Sciatic nerve (tissue), 2 donors: Measurements from ENCODE around the gene UCP3. TPM values are rescaled to one million over a fixed set of nuclear protein-coding genes. Genes with fewer than 3 reads are reported as not detected.

ENCODE experiments used
- ATAC-seq: fragments of 200-7000 bp; cut with Tn5 transposase; one replicate; pipeline ENCODE4 v1.9.1; 2020; ENCODE audit warnings: mild to moderate bottlenecking, moderate library complexity
- DNase-seq: peaks from one replicate; pipeline ENCODE4 v3.0.0-alpha.2; 2020; ENCODE audit warnings: low spot score
- intact Hi-C: fragments of 100-400 bp; cut with DNase I; formaldehyde crosslinking; loops from one replicate; pipeline ENCODE4 v1.14.2; 2022
- total RNA-seq: library from RNA; stranded (reverse); fragmentation: NEBNext Ultra II Directional; extraction: Animal tissue kit (Norgen Biotek cat#: 25700); gene quantifications from one replicate; pipeline ENCODE4 v1.2.1, GENCODE V29; 2021
- donor health status: DM: no; HTN: no; CAD: no.
- donor health status: DM: no; HTN: no; CAD: no.

UCP3 gene
- total RNA-seq, 1 donor from 2014 or later: 2.6 TPM

DNA sequence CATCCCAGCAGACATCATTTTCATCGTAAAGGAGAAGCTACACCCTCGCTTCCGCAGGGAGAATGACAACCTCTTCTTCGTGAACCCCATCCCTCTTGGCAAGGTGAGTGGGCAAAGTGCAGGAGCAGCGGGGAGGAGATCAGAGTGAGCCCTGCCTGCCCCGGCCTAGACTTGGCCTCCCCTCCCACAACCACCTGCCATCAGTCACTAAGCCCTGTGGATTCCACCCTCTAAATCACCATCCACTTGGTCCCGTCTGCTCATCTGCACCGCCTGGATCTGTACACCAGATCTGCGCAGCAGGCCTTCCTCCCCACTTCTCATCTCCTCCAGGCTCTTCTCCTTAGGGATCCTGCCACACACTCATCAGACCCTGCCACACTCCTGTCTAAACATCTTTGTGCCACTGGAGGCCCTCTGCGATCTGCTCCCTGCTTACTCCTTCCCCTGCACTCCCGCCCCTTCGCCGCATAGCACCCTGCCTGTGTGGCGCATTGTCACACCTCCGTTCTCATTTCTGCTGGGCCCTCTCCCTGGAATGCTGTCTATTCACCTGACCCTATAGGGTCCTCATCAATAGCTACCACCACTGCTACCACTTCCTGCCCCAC lies 40.4 kb downstream of the UCP3 start:
- intact Hi-C loops: loop anchor here (10.0 kb wide), 1 partner anchor 46 kb away; no protein-coding TSS in a partner anchor
- ATAC-seq (no peak), DNase-seq (no peak)

DNA sequence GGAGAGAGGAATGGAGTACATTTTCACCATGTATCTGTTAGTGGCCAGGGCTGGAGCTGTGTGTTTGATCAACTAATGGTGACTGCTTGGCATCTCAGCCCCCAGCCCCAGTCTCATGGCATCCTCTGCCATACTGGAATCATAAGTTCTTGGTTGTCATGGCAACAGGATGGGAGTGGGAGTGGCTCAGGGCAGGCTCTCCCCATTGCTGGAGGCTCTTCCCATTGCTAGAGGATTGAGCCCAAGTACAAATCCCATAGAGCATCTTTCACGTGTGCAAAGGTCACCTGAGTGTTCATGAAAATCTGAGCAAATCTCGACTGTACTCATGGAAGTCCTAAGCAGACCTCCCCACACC lies 43.1 kb downstream of the UCP3 start:
- intact Hi-C loops: loop anchor here (10.0 kb wide), 1 partner anchor 49 kb away; no protein-coding TSS in a partner anchor
- no peak for ATAC-seq
- no peak for DNase-seq

DNA sequence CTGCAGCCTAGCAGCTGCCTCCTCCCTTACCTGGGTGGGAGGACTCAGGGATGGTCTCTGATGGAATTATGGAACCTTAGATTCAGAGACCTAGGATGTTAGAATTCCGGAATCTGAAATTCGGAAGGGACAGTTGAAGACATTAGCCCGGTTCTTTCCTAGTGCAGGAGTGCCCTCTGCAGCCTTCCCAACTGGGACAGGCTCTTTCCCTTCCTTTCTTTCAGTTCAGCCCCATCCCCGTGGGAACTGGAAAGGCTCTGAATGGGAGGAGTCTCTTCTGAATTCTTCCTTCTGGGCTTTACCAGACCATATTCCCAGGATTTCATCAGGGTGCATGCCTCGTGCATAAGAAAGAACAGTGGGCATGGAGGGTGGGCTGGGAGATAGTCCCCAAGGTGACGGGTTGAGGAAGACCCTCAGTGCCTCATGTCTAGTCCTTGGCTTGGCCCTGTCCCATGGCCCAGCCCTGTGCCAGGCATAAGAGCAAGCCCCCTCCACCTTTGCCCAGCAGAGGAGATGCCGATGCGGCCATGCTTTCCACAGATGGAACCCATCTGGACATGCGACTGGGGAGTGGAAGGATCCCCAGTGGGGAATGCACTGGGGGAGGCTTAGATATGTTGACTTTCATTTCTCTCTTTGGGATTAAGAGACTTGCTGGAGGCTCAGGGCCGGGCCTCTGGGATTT lies 43.7 kb downstream of the UCP3 start:
- DNase-seq (peak; percentile 48), ATAC-seq (no peak)
- intact Hi-C loops: loop anchor here (10.0 kb wide), 1 partner anchor 50 kb away; no protein-coding TSS in a partner anchor

DNA sequence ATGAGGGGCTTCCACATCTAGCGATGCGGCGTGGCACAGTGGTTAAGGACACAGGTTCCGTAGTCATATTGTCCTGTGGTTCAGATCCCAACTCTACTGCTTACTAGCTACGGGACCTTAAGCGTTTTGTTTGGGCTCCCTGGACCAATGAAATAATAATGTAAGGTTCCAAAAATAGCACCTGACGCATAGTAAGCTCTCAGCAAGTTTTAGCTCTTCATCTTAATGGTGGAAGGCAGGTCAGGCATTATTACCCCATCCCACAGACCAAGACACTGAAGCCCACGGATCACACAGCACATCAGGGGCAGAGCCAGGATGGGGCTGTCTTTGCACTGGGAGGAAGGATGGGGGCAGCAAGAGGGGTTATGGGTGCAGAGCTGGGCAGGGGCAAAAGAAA lies 45.0 kb downstream of the UCP3 start:
- ATAC-seq (peak; percentile 7), DNase-seq (peak; percentile 5)
- intact Hi-C loops: loop anchor here (10.0 kb wide), 1 partner anchor 51 kb away; no protein-coding TSS in a partner anchor

DNA sequence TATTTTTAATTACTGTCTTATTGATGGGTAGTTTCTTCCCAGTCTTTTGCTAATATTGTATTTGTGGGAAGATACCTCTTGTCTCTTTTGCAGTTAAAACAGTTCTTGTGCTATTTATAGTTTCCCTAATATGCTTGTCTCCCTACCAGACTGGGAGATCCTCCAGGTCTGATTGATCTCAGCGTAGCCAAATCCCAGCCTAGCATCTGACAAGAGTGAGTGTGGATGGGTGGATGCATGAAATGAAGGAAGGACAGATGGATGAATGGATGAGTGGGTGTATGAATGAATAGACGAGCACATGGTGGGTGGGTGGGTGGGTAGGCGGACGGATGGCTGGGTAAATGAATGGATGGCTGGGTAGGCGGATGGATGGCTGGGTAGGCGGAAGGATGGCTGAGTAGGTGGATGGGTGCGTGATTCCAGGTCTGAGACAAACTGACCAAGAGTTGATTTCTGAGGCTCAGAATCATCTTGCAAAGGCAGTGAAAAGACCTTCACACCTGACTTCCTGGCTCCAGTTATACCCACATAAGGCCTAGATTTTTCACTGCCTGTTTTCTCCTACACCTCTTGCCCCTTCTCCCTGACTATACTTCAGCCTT lies 46.7 kb downstream of the UCP3 start:
- intact Hi-C loops: loop anchor here (10.0 kb wide), 1 partner anchor 53 kb away; no protein-coding TSS in a partner anchor
- peak; percentile 12 for DNase-seq
- no peak for ATAC-seq

DNA sequence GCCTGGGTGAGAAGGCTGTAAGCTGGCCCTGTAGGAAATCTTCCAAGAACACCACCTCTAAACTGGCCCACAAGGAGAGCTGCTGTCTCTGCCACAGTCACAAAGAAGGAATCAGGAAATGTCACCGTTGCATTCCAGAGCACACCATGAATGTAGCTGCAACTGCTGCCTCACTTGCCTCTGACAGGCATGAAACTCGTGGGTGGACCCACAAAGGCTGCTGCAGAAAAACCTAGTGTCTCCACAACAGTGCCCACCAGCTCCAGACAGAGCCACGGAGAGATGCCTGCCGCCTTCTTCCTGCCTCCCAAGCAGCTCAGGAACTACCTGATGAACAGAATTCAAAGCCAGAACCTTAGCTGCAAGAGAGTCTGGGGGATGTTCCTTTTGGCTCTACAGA lies 47.6 kb downstream of the UCP3 start:
- intact Hi-C loops: loop anchor here (10.0 kb wide), 1 partner anchor 53 kb away; no protein-coding TSS in a partner anchor
- peak; percentile 17 for DNase-seq

DNA sequence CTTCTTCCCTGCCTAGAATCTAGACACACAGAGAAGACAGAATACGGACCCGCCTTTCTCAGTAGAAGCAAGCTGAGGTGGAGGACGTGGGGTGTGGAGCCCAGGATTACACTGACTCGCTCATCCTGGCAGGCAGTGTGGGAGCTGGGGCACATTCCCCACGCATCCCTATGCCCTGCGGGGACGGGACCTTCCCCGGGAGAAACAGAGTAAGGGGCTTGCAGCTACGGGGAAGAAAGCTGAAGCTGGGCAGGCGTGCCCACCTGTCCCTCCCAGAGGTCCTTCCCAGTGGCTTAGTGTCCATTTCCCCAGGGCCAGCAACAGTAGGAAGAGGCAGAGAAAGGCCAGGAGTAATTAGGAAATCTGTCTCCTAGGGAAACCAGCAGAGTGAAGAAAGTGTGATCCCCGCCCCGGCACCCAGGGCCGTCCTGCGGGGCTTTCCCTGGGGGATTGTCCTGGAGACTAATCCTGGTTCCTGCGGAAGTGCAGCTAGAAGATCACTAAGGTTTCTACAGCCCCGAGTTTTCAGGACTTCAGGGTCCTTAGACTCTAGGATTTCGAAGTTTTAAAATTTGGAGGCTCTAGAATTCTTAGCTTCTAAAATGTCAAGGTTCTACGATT lies 50.3 kb downstream of the UCP3 start:
- intact Hi-C loops: no loop called here
- DNase-seq: peak; percentile 19
- no peak for ATAC-seq

More for the DNA sequence above, 47.6 kb downstream of the UCP3 start:
- no peak for ATAC-seq

DNA sequence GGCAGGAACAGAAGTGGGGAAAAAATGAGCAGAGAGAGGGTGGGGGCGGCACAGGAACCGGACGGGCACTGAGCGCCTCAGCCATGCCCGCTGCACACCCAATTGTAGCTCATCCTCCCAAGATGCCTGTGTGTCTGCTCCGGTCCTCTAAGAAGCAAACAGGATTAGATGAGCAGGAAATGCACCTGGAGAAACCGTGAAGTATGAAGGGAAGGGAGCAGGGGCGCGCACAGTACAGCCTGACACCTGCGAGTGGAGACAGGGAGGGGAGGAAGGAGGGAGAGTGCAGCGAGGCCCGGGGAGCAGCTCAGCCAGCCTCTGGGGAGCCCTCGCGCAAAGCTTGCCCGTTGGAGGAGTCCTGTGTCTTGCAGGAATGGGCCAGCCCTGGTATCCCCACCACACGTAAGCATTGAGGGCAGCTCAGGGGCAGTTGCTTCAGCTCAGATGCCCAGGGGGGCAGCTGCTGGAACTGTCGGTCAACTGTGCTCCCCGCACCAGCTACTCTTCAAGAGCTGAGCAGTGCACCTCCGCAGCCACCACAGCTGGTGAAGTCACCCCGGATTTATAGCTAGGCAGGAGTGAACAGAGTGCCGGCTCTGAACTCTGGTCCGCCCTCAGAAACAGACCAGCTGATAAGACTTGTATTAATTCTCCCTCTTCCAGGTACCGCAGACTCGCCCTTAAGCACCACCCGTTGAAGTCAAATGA lies 51.1 kb downstream of the UCP3 start:
- DNase-seq: peak; percentile 36
- ATAC-seq: no peak
- intact Hi-C loops: no loop called here

DNA sequence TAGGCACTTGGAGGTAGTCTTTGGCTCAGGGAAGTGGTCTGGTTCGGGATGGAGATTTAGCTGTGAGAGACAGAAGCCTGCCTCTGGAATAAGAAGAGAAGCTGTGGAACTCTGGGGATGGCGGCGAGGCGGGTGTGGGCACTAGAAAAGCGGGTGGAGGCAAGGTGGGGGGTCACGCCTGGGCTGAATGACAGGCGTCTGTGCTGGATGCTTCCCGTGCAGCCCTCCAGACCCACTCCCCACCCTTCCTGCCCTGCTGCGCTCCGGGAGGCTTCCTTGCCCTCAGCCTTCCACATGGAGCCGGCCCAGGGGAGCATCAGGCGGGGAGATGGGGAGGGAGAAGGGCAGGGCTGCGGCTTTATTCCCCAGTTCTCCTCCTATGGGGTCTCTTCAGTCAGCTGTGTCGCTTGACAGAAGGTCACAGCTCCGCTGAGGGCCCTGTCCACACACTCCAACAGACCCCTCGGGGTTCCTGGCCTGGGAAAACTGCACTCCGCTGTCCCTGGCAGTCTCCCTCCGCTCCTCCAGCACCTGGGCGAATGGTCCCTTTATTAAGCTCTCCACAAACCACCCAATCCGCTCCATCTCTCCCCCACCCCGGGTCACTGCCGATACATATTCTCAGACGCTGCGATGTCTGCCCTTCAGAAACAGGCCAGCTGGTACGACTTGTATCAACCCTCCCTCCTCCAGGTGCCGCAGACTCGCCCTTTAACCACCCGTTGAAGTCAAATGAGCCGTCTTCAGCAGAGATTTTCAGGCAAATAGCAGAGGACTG lies 51.8 kb downstream of the UCP3 start:
- DNase-seq: peak; percentile 41
- intact Hi-C loops: no loop called here
- no peak for ATAC-seq

DNA sequence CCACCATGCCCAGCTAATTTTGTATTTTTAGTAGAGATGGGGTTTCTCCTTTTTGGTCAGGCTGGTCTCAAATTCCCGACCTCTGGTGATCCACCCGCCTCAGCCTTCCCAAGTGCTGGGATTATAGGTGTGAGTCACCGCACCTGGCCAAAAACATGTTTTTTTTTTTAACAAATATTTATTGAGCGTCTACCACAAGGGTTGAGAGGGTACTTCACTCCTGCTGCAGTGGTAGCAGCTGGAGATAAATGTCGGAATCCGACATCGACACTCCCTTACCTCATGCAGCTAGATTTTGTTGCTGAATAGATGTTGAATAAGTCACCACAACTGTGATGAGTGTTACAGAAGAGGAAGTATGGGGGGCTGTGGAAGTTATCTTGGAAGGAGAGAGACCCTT lies 57.1 kb downstream of the UCP3 start:
- DNase-seq (no peak), ATAC-seq (no peak)
- intact Hi-C loops: no loop called here

DNA sequence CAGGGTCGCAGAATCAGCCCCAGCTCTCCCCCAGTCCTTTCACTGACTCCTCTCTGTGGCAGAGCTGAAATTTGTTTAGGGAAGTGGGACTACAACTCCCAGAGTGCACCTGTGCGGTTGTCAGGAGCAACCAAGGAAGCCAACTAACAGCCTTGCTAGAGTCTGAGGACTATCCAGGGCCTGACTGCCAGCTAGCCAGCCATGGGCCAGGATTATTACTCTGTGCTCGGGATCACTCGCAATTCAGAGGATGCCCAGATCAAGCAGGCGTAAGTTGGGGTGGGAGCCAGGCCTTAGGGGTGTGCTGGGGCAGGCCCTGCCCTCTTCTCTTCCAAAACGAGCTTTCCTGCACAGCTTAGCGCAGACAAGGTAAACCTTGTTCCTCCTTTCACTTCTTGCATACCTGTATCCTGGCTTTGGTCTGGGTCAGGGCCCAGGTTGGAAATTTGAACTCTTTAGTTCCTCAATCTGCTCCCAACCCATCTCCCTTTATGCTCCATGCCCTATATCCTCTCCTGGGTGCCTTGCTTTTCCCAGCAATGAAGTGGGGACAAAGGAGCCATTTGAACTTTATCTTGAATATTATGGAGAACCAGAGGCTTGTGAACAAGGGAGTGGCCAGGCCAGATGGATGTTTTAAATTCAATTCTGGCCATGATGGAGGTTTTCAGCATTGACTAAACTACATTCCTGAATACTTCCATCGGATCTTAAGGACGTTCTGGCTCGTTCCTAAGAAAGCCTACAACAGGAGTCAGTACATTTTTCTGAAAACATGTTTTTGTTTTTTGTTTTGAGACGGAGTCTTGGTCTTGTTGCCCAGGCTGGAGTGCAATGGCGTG lies 57.8 kb downstream of the UCP3 start, which contains the start of gene DNAJB13:
Gene DNAJB13 (plus strand): TSS at position 158 of the 842 bp plus-strand sequence. CDS start 44 bp downstream, at position 202.
- ATAC-seq (peak; percentile 53), DNase-seq (no peak)
- intact Hi-C loops: no loop called here

Other genes with a start within 250 kb of the UCP3 start
- gene RAB6A, start 248.0 kb downstream of the UCP3 start, total RNA-seq: 157 TPM
- gene MRPL48, start 221.2 kb downstream of the UCP3 start, total RNA-seq: 30.4 TPM
- 37.5 TPM for gene COA4, start 132.2 kb downstream of the UCP3 start, total RNA-seq
- gene PAAF1, start 132.1 kb downstream of the UCP3 start, total RNA-seq: 32.4 TPM
- 0.62 TPM for gene DNAJB13, start 58.1 kb downstream of the UCP3 start, total RNA-seq
- 43.1 TPM for gene UCP2, start 26.2 kb downstream of the UCP3 start, total RNA-seq
- 26.2 TPM for gene C2CD3, start 161.9 kb upstream of the UCP3 start, total RNA-seq
- 41.3 TPM for gene PPME1, start 162.2 kb upstream of the UCP3 start, total RNA-seq